Panc1 (cell line): ENCODE measurements around the gene DOK6. TPM values are rescaled to one million over a fixed set of nuclear protein-coding genes. Genes with fewer than 3 reads are reported as not detected.

ENCODE experiments used
- ATAC-seq: fragments of 200-7000 bp; cut with Tn5 transposase; 2 replicates; pipeline ENCODE4 v1.9.1; 2020; ENCODE audit warnings: mild to moderate bottlenecking, moderate library complexity
- BruUV-seq: library from RNA; stranded (reverse); fragments of 400-500 nt; replicated peaks from 2 replicates; lab custom pipeline; 2021; lab: Mats Ljungman, UMichigan
- CTCF ChIA-PET: fragments of 300-600 bp; sonication (Branson Sonifier 250); formaldehyde crosslinking; loops from one replicate; lab custom pipeline; 2022; ENCODE audit warnings: antibody characterized with exemption; lab: Charles Lee
- POLR2A ChIA-PET: fragments of 300-600 bp; sonication (Branson Sonifier 250); formaldehyde crosslinking; loops from one replicate; lab custom pipeline; 2022; ENCODE audit warnings: antibody characterized with exemption; lab: Charles Lee
- DNase-seq: peaks from one replicate; pipeline ENCODE4 v3.0.0-alpha.2; 2010; ENCODE audit warnings: low read depth, low spot score
- H3K27ac ChIP-seq: 2 replicates; pipeline ENCODE4 v1.5.1; 2011; ENCODE audit warnings: mild to moderate bottlenecking, low read length, inconsistent platforms
- H3K27me3 ChIP-seq: fragments of 200-500 bp; sonication (Bioruptor generic); 2 replicates; pipeline ENCODE4 v1.6.0; 2014; ENCODE audit warnings: low read length, inconsistent platforms; ENCODE audit not compliant: control insufficient read depth, insufficient read depth
- H3K36me3 ChIP-seq: fragments of 200-500 bp; sonication (Bioruptor generic); 2 replicates; pipeline ENCODE4 v1.5.1; 2014; ENCODE audit warnings: inconsistent platforms, mild to moderate bottlenecking, low read length, moderate library complexity; ENCODE audit not compliant: control insufficient read depth, insufficient read depth
- H3K4me1 ChIP-seq: 2 replicates; pipeline ENCODE4 v1.5.1; 2011; ENCODE audit warnings: inconsistent platforms, mild to moderate bottlenecking, low read length, moderate library complexity; ENCODE audit not compliant: control insufficient read depth, insufficient read depth
- H3K4me3 ChIP-seq, 2 experiments: 2 replicates each; pipeline ENCODE4 v1.5.1; 2011 to 2012; ENCODE audit warnings: low read depth in 2 of 2, low read length in 2 of 2, mild to moderate bottlenecking in 2 of 2, inconsistent platforms in 1 of 2, moderate library complexity in 1 of 2
- H3K9me3 ChIP-seq: fragments of 200-500 bp; sonication (Bioruptor generic); 2 replicates; pipeline ENCODE4 v1.5.1; 2014; ENCODE audit warnings: low read depth, mild to moderate bottlenecking, inconsistent platforms, low read length, moderate library complexity; ENCODE audit not compliant: control insufficient read depth, insufficient read depth
- POLR2AphosphoS5 ChIP-seq: IDR thresholded peaks from 2 replicates; pipeline ENCODE4 v1.6.1; 2012; ENCODE audit warnings: mild to moderate bottlenecking, low read depth, low read length, moderate library complexity
- REST ChIP-seq, 2 experiments: IDR thresholded peaks; 2 replicates each; pipeline ENCODE4 v1.6.1; 2011 to 2012; ENCODE audit warnings: low read depth in 2 of 2, control low read depth in 1 of 2, low read length in 1 of 2, mild to moderate bottlenecking in 1 of 2, moderate library complexity in 1 of 2; ENCODE audit not compliant: insufficient read depth in 1 of 2
- SIN3A ChIP-seq: IDR thresholded peaks from 2 replicates; pipeline ENCODE4 v1.6.1; 2012; ENCODE audit warnings: low read depth, mild to moderate bottlenecking, low read length, moderate library complexity, borderline replicate concordance; ENCODE audit not compliant: insufficient read depth
- TCF7L2 ChIP-seq: IDR thresholded peaks from 2 replicates; pipeline ENCODE4 v1.6.1; 2011; ENCODE audit warnings: mild to moderate bottlenecking, low read depth, low read length, inconsistent platforms
- in situ Hi-C: cut with HindIII; loops from 2 replicates; pipeline ENCODE4 v1.10.0; 2016; ENCODE audit warnings: low sequenced_read_pairs, low pct_unique_long_range_greater_than_20kb
- intact Hi-C: fragments of 100-400 bp; cut with micrococcal nuclease; formaldehyde crosslinking; loops from one replicate; pipeline ENCODE4 v1.10.0; 2022; ENCODE audit not compliant: unreplicated experiment
- total RNA-seq: library from RNA; stranded (reverse); gene quantifications from one replicate; pipeline ENCODE4 v1.2.1, GENCODE V29; 2021; ENCODE audit not compliant: unreplicated experiment
- TF ChIP-seq, protein P1 (sequence below): fragments of 450-650 bp; IDR thresholded peaks from 2 replicates; pipeline ENCODE4 v1.5.1; 2017; ENCODE audit warnings: mild to moderate bottlenecking

Gene DOK6
- total RNA-seq, 1 experiment from 2014 or later = not detected

- H3K4me3 ChIP-seq = no peak overlapping the region
- H3K9me3 ChIP-seq = no peaks in the 10 kb centered on the region
- ChIA-PET CTCF (no interaction called here), POLR2A (no interaction called here)
- ATAC-seq (no peak), DNase-seq (no peak)
- H3K36me3 ChIP-seq = no peaks in the 10 kb centered on the region
- intact Hi-C loops (no loop called here), in situ Hi-C loops (no loop called here)
- no TSS peak for BruUV-seq
- no peaks in the 10 kb centered on the region for H3K4me1 ChIP-seq
- TF ChIP-seq POLR2AphosphoS5 (no peak), TCF7L2 (no peak), REST (IDR thresholded peaks at IDR 0.05; ENCODE audit: insufficient read depth in 1 of 2, low read depth in 2 of 2, low read length in 1 of 2) (no peak), SIN3A (no peak)
- TF ChIP-seq, protein P1, sequence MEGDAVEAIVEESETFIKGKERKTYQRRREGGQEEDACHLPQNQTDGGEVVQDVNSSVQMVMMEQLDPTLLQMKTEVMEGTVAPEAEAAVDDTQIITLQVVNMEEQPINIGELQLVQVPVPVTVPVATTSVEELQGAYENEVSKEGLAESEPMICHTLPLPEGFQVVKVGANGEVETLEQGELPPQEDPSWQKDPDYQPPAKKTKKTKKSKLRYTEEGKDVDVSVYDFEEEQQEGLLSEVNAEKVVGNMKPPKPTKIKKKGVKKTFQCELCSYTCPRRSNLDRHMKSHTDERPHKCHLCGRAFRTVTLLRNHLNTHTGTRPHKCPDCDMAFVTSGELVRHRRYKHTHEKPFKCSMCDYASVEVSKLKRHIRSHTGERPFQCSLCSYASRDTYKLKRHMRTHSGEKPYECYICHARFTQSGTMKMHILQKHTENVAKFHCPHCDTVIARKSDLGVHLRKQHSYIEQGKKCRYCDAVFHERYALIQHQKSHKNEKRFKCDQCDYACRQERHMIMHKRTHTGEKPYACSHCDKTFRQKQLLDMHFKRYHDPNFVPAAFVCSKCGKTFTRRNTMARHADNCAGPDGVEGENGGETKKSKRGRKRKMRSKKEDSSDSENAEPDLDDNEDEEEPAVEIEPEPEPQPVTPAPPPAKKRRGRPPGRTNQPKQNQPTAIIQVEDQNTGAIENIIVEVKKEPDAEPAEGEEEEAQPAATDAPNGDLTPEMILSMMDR = no peak
- H3K27me3 ChIP-seq = no peaks in the 10 kb centered on the region
- H3K27ac ChIP-seq = no peak overlapping the region
Observed at GRCh38 chr18:69843015-69843414, 442.3 kb downstream of the DOK6 start.

DNA sequence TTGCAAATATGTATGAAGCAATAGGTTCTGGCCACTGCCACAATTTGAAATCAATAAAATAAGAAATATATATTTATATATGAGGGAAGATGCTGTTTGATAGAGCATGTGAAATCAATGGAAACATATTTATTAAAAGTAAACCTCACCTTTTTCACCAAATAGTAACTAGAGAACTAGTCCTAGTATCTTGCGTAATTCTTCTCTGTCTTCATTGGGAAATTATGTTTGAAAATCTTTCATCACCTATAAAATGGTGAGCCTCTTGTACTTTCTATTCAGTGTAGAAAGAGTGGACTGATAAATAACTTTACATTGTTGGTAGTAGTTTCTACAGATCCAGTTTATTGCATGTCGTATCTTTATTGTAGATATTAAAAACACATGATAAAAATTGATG, 444.0 kb downstream of the DOK6 start:
- no peak overlapping the region for H3K27ac ChIP-seq
- POLR2A ChIA-PET = no interaction called here

More for the DNA sequence above, 444.0 kb downstream of the DOK6 start:
- ATAC-seq = no peak
- no TSS peak for BruUV-seq
- intact Hi-C loops = no loop called here
- TF ChIP-seq SIN3A (no peak), POLR2AphosphoS5 (no peak), TCF7L2 (no peak), REST (IDR thresholded peaks at IDR 0.05; ENCODE audit: insufficient read depth in 1 of 2, low read depth in 2 of 2, low read length in 1 of 2) (no peak)
- TF ChIP-seq, protein P1 = no peak
- H3K36me3 ChIP-seq = no peaks in the 10 kb centered on the region
- H3K4me1 ChIP-seq = no peaks in the 10 kb centered on the region
- no peaks in the 10 kb centered on the region for H3K27me3 ChIP-seq
- DNase-seq = no peak
- CTCF ChIA-PET = no interaction called here
- no peak overlapping the region for H3K4me3 ChIP-seq
- no peaks in the 10 kb centered on the region for H3K9me3 ChIP-seq
- in situ Hi-C loops = no loop called here
